CD4-positive, alpha-beta T cell treated with Interferon alpha-2 for 1 hour (primary cell): Measurements from ENCODE around the gene TOM1L2.

ENCODE experiments used
- DNase-seq, 2 donors: peaks; one replicate each; pipeline ENCODE4 v3.0.0-alpha.2; 2020 to 2022

The TOM1L2 gene

GRCh38 chr17:17994271-17995069, 22.3 kb upstream of the TOM1L2 start:
- peak in 1 of 2 donors; percentile 10 for DNase-seq

- DNase-seq: no peak
Measured at GRCh38 chr17:17993852-17994251, 21.7 kb upstream of the TOM1L2 start.

DNA sequence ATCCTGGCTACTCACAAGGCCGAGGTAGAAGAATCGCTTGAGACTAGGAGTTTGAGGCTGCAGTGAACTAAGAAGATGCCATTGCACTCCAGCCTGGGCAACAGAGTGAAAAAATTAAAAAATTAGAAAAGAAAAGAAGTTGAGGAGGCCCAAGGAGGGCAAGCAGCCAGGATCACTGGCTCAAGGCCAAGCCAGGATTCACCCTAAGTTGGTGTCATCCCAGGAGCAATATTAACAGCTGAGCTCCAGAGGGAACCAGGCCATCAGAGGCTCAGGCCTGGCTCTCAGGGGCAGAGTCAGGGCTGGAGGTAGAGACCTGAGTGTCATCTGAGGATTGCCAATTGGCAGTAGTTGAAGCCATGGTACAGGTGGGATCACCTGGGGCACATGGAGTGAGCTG, 21.2 kb upstream of the TOM1L2 start:
- no peak for DNase-seq

- no peak for DNase-seq
Measured at GRCh38 chr17:17990282-17990681, 18.1 kb upstream of the TOM1L2 start.

DNA sequence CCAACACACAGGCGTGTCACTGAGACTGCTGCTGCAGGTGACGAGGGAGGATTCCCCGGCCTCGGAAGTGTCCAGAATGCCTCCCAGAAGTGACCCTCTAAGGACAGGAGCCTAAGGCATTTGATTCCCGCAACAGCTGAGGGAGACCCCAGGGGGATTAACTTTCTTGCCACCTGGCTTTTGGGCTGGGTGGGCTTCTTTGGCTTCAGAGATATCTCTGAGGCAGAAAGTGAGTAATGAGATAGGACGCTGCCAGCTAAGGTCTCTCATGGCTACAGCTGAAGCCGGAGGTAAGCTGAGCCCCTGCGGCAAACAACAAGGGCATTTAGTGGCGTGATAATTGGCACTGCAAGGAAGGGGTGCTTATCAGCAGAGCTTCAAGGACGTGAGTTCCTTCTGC, 17.4 kb upstream of the TOM1L2 start:
- DNase-seq: no peak

DNA sequence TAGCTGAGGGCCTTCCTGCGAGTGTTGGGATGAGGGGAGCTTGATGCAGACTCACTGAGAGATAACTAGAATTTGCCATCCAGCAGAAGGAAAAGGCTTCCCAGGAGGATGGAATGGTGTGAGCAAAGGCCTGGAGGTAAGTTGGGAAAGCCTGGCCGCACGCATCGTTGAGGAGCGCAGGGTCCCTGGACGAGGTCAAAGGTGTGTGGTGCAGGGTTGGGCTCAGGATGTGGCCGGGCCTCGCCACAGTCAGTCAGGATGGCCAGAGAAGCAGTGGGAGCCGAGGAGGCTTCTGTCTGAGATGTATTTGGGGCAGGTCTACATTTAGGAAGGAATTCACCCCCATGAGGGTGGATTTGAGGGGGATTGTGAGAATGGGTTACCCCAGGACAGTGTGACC, 16.9 kb upstream of the TOM1L2 start:
- no peak for DNase-seq

GRCh38 chr17:17988427-17988945, 16.3 kb upstream of the TOM1L2 start:
- no peak for DNase-seq

DNA sequence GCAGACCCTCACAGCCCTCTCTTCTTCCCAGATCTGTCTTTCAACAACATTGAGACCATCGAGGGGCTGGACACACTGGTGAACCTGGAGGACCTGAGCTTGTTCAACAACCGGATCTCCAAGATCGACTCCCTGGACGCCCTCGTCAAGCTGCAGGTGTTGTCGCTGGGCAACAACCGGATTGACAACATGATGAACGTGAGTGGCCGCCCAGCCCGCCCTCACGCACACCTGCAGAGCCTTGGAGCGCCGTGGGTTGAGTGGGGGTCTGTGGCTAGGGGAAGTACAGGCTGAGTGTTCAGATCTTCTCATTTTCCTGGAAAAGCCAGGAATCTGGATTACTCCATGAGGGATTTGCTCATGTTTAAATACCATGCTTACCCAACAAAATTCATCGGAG, 15.7 kb upstream of the TOM1L2 start:
- DNase-seq: no peak

GRCh38 chr17:17987187-17987896, 15.1 kb upstream of the TOM1L2 start:
- no peak for DNase-seq

GRCh38 chr17:17985555-17985954, 13.4 kb upstream of the TOM1L2 start:
- DNase-seq: no peak

GRCh38 chr17:17985153-17985552, 13.0 kb upstream of the TOM1L2 start:
- DNase-seq: no peak

DNA sequence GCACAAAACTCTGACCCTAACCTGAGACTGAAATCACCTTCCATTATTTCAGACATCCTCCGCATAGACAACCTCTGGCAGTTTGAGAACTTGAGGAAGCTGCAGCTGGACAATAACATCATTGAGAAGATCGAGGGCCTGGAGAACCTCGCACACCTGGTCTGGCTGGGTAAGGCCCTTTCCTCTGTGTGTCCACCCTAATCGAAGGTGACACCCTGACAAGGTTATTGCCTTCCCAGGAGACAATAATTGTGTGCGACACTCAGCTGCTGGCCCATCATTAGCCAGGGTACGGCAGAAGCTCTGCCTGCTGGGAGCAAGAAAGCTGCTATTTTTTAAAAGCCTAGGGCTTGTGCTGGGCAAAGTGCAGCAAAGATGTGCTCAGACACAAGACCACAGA, 11.6 kb upstream of the TOM1L2 start:
- no peak for DNase-seq

GRCh38 chr17:17983376-17983775, 11.2 kb upstream of the TOM1L2 start:
- DNase-seq: no peak

DNA sequence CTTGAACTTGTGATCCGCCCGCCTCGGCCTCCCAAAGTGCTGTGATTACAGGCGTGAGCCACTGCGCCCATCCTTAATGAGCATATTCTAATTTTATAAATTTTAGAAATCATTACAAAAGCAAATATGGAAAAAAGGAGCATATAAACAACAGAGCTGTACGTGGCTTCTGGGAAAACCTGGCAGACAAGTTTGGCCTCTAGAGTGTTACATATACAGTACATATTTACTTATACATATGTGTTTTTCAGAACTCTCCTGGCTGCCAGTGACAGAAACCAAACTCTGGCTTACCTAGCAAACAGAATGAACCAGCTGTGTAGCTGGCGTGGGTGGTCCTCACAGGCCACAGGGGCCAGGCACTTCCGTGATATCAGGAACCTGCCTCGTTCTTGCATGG, 10.6 kb upstream of the TOM1L2 start:
- DNase-seq: no peak

DNA sequence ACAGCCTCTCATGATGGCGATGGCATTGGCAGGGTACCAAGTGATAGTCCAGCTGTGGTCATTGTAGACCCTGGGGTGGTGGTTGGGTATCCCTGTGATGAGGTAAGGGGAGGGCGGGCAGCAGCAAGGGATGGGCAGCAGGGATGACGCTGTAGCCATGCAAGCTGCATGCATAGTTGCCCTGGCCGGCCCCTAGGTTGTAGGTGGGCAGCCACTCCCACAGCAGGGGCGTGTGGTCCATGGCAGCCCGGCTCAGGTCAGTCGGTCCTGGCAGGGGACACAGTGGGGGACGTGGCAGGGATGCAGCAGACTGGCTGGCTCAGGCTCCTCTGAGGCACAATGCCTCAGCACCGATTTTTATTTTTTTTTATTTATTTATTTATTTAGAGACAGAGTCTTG, 9.1 kb upstream of the TOM1L2 start:
- no peak for DNase-seq

- no peak for DNase-seq
Measured at GRCh38 chr17:17979778-17980177, 7.6 kb upstream of the TOM1L2 start.

DNA sequence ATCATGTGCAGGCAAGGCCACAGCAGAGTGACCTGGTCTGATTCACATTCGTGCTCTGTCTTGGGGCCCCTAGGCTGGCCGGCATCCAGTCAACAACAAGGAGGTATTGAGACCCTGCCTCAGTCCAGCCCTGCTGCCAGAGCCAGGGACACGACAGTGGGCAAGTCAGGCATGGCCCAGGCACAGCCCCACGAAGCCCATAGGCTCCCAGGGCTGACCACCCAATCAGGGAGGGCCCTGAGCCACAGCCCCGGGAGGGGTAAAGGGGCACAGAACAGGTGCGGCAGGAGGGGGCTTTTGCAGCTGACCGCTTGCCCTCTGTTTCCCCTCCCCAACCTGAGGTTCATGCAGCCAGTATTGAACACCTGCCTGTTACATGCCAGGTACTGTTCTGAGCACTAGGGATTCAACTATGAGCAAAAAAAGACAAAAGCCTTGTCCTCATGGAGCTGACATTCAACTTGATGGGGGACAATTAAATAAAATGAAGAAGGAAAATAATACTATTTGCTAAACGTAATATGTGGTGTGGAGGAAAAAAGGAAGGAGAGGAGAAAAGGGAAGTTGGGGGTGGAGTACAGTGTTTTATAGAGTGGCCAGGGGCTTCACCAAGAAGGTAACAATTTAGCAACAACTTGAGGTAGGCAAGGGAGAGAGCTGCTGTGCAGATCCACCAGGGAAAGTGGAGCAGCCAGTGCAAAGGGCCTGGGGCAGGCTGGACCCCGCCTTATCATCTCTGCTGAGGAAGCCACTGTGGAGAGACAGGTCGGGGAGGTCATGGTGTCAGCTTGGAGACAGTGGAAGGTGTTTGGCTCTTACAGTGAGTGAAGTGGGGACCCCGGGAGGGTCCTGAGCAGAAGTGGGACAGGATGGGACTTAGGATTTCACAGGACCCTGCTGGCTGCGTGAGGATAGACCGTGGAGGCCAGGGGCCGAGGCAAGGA, 6.6 kb upstream of the TOM1L2 start:
- no peak for DNase-seq

DNA sequence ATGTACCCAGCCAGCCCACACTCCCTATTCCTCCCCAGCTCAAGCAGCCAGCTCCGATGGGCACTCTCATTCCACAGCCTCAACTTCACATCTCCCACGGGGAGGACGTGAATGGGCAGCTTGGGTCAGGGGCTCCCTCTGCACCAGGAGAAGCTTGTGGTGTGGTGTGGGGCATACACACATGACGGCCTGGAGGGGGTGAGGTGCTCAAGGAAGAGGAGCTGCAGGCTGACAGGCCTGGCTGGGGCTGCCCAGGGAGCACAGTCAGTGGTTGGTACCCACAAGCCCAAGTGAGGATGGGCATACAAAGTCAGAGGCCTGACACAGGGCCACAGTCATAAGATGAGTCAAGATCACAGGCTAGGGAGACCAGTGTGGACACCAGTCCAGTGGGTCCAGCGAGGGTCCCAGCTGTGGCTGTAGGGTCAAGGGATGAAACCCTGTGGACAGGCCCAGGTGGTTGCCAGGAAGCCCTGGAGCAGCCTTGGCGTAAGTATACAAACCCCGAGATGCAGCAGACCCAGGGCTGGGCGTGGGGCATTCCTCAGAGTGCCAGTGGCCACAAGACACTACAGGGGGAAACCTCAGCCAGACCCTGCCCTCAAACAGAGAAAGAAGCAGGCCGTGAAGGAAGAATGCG, 4.9 kb upstream of the TOM1L2 start:
- no peak for DNase-seq

DNA sequence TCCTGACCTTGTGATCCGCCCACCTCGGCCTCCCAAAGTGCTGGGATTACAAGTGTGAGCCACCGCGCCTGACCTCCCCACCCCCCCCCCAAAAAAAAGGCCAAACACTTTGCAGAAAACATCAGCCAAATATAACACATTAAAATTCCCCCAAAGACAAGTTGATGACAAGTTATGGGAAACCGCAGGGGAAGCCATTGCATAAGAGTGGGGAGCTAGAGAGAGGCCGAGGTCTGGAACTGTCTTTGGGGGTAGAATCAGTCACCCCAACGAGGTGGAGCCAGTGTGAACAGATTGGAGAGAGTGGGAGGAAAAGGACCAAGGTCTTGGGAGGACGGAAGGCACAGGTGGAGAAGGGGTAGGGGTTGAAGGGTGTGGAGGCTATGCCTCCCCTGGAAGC, 3.2 kb upstream of the TOM1L2 start:
- DNase-seq: peak in 1 of 2 donors; percentile 15

DNA sequence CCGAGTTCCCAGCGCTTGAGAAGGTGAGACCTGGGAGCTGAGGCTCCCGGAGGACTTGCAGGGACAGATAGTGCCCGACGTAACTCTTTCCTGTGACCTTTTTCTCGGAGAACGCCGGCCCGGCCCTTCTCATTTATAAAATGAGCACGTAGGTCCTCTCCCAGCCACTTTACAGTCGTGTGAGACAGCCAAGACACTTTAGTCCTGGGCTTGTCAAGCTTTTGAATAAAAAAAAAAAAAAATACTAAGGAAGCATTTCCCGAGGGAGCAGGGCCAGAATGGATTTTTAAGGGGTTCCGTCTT, 703 bp upstream of the TOM1L2 start:
- no peak for DNase-seq

GRCh38 chr17:17971431-17972125, 622 bp downstream of the TOM1L2 start:
- DNase-seq: peak in 1 of 2 donors; percentile 9
